ENCODE data around the gene SH3GL3. TPM values are rescaled to one million over a fixed set of nuclear protein-coding genes. Genes with fewer than 3 reads are reported as not detected.

The SH3GL3 gene
- total RNA-seq, 2 experiments from 2014 or later: not detected

GRCh38 chr15:83582381-83582780, 135.2 kb downstream of the SH3GL3 start:
- Histone ChIP-seq H3K4me1 (ENCODE audit: insufficient read depth, low read length, poor library complexity, severe bottlenecking) (no peaks in the 10 kb centered on the region), H4K20me1 (ENCODE audit: insufficient read depth, low read length) (no peaks in the 10 kb centered on the region), H3K4me2 (ENCODE audit: low read length) (no peak overlapping the region), H3K4me3 (ENCODE audit: low read depth, low read length, poor library complexity, severe bottlenecking) (no peak overlapping the region), H3K27ac (ENCODE audit: low read depth, low read length, poor library complexity, severe bottlenecking) (no peak overlapping the region), H3K36me3 (ENCODE audit: insufficient read depth, low read length) (no peaks in the 10 kb centered on the region), H2AFZ (ENCODE audit: low read length) (no peak overlapping the region), H3K9me2 (ENCODE audit: insufficient read depth, low read length) (no peaks in the 10 kb centered on the region), H3K79me2 (ENCODE audit: insufficient read depth, low read depth, low read length) (no peaks in the 10 kb centered on the region), H3K9me3 (ENCODE audit: low read length) (no peaks in the 10 kb centered on the region)
- ChIA-PET POLR2A (no interaction called here), CTCF (ENCODE audit: unreplicated experiment) (no interaction called here)
- BruUV-seq (replicated peaks): no TSS peak
- no peak for TF ChIP-seq EZH2phosphoT487 (IDR thresholded peaks at IDR 0.05; ENCODE audit: borderline replicate concordance, low read depth, low read length)
- TF ChIP-seq, protein P1, sequence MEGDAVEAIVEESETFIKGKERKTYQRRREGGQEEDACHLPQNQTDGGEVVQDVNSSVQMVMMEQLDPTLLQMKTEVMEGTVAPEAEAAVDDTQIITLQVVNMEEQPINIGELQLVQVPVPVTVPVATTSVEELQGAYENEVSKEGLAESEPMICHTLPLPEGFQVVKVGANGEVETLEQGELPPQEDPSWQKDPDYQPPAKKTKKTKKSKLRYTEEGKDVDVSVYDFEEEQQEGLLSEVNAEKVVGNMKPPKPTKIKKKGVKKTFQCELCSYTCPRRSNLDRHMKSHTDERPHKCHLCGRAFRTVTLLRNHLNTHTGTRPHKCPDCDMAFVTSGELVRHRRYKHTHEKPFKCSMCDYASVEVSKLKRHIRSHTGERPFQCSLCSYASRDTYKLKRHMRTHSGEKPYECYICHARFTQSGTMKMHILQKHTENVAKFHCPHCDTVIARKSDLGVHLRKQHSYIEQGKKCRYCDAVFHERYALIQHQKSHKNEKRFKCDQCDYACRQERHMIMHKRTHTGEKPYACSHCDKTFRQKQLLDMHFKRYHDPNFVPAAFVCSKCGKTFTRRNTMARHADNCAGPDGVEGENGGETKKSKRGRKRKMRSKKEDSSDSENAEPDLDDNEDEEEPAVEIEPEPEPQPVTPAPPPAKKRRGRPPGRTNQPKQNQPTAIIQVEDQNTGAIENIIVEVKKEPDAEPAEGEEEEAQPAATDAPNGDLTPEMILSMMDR (conservative IDR thresholded peaks at IDR 0.05; ENCODE audit: low read length): no peak
- intact Hi-C loops (cut with micrococcal nuclease; ENCODE audit: unreplicated experiment): no loop called here
- DNase-seq (ENCODE audit: low spot score): no peak

DNA sequence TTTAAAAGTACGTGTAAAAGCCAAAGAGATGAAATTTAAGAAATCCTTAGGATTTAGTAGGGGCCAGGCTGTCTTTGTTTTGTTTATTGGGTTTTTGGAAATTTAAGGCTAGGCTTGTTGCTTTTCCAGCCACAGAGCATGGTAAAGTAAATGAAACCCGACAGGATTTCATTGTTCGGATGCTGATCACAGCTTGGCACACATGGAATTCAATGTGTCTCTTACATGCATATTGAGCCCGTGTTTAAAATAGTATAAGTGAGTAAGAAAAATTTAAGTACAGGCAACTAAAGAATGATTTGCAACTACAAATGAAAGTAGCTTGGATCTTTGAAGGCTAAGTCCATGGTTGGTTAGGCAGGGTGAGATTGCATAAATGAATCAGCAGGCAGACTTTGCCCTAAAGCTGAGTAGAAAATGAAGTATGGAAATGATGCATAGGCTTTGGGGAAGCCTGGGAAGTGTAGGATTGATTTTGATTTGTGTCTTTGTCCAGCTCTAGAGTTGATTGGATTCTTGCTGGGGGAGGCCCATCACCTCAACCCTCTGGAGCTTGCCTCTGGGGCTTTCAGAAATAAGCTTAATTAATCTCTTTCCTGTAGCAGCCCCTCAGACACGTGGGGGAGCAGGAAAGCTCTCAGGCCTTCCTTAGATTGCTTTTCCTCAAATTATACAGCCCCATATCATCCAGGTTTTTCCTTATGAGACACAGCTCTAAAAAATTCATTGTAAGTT, 138.6 kb downstream of the SH3GL3 start:
- Histone ChIP-seq H3K9me2 (ENCODE audit: insufficient read depth, low read length) (no peaks in the 10 kb centered on the region), H3K27ac (ENCODE audit: low read depth, low read length, poor library complexity, severe bottlenecking) (no peak overlapping the region), H3K4me2 (ENCODE audit: low read length) (no peak overlapping the region), H4K20me1 (ENCODE audit: insufficient read depth, low read length) (no peaks in the 10 kb centered on the region), H3K79me2 (ENCODE audit: insufficient read depth, low read depth, low read length) (no peaks in the 10 kb centered on the region), H3K4me1 (ENCODE audit: insufficient read depth, low read length, poor library complexity, severe bottlenecking) (no peaks in the 10 kb centered on the region), H2AFZ (ENCODE audit: low read length) (no peak overlapping the region), H3K36me3 (ENCODE audit: insufficient read depth, low read length) (no peaks in the 10 kb centered on the region), H3K4me3 (ENCODE audit: low read depth, low read length, poor library complexity, severe bottlenecking) (no peak overlapping the region), H3K9me3 (ENCODE audit: low read length) (no peaks in the 10 kb centered on the region)
- POLR2A ChIA-PET: interaction anchor here (0.7 to 1.3 kb wide), 3 partner anchors 11 to 176 kb away, joined by 3 to 5 read pairs (median 3); no protein-coding TSS in a partner anchor
- intact Hi-C loops (cut with micrococcal nuclease; ENCODE audit: unreplicated experiment): no loop called here
- TF ChIP-seq EZH2phosphoT487 (IDR thresholded peaks at IDR 0.05; ENCODE audit: borderline replicate concordance, low read depth, low read length): no peak
- TF ChIP-seq, protein P1 (conservative IDR thresholded peaks at IDR 0.05; ENCODE audit: low read length): no peak
- CTCF ChIA-PET (ENCODE audit: unreplicated experiment): no interaction called here
- no TSS peak for BruUV-seq (replicated peaks)
- DNase-seq (ENCODE audit: low spot score): no peak

DNA sequence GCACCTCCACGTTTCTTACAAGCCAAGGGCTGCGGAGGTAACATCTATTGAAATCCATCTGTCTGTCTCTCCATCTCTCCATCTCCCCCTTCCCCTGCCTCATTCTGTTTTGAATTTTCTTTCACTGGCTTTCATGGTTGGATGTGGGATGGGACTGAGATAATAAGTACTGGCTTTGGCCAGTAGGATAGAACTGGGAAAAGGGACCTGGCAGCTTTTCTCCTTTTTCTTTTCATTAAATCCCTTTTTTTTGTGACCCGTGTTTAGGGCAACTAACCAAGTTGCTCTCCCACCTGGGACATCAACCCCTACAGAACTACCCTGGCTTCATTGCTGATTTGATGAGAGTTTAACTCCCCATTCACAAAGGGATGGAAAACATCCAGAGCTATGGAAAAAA, 139.9 kb downstream of the SH3GL3 start:
- Histone ChIP-seq H3K4me3 (ENCODE audit: low read depth, low read length, poor library complexity, severe bottlenecking) (no peak overlapping the region), H2AFZ (ENCODE audit: low read length) (no peak overlapping the region), H3K9me2 (ENCODE audit: insufficient read depth, low read length) (no peaks in the 10 kb centered on the region), H3K27ac (ENCODE audit: low read depth, low read length, poor library complexity, severe bottlenecking) (no peak overlapping the region), H3K4me1 (ENCODE audit: insufficient read depth, low read length, poor library complexity, severe bottlenecking) (no peaks in the 10 kb centered on the region), H3K36me3 (ENCODE audit: insufficient read depth, low read length) (no peaks in the 10 kb centered on the region), H3K79me2 (ENCODE audit: insufficient read depth, low read depth, low read length) (no peaks in the 10 kb centered on the region), H3K9me3 (ENCODE audit: low read length) (no peaks in the 10 kb centered on the region), H4K20me1 (ENCODE audit: insufficient read depth, low read length) (no peaks in the 10 kb centered on the region), H3K4me2 (ENCODE audit: low read length) (no peak overlapping the region)
- intact Hi-C loops (cut with micrococcal nuclease; ENCODE audit: unreplicated experiment): no loop called here
- CTCF ChIA-PET (ENCODE audit: unreplicated experiment): no interaction called here
- POLR2A ChIA-PET: interaction anchor here (0.6 to 1.3 kb wide), 2 partner anchors 12 to 384 kb away, joined by 3 to 5 read pairs; no protein-coding TSS in a partner anchor
- BruUV-seq (replicated peaks): no TSS peak
- DNase-seq (ENCODE audit: low spot score): no peak
- TF ChIP-seq, protein P1 (conservative IDR thresholded peaks at IDR 0.05; ENCODE audit: low read length): no peak
- no peak for TF ChIP-seq EZH2phosphoT487 (IDR thresholded peaks at IDR 0.05; ENCODE audit: borderline replicate concordance, low read depth, low read length)

Measured in OCI-LY7 (cell line).